Left lung (tissue), 10 donors: ENCODE data around the gene PEX10. TPM values are rescaled to one million over a fixed set of nuclear protein-coding genes. Genes with fewer than 3 reads are reported as not detected.

Experiments
- ATAC-seq: fragments of 200-7000 bp; cut with Tn5 transposase; one replicate; pipeline ENCODE4 v1.9.1; 2020; ENCODE audit warnings: moderate library complexity
- DNase-seq, 4 donors: peaks; one replicate each; pipeline ENCODE4 v3.0.0-alpha.2; 2013 to 2020
- H3K27ac ChIP-seq, 2 donors: fragments of 200-600 bp; sonication (generic) in 1 of 2; one replicate each; pipeline versions ENCODE4 v1.5.0 to v1.8.0; 2020 to 2021
- H3K27me3 ChIP-seq, 2 donors: fragments of 200-600 bp; sonication (generic) in 1 of 2; one replicate each; pipeline versions ENCODE4 v1.5.0 to v1.8.0; 2020 to 2021
- H3K36me3 ChIP-seq, 2 donors: fragments of 200-600 bp; sonication (generic) in 1 of 2; one replicate each; pipeline versions ENCODE4 v1.5.0 to v1.8.0; 2020 to 2021
- H3K4me1 ChIP-seq, 2 donors: fragments of 200-600 bp; one replicate each; pipeline ENCODE4 v1.8.0; 2021
- H3K4me3 ChIP-seq, 2 donors: fragments of 200-600 bp; sonication (generic) in 1 of 2; one replicate each; pipeline versions ENCODE4 v1.5.0 to v1.8.0; 2020 to 2021; ENCODE audit warnings: mild to moderate bottlenecking in 1 of 2
- H3K9me3 ChIP-seq, 2 donors: fragments of 200-600 bp; sonication (generic) in 1 of 2; one replicate each; pipeline versions ENCODE4 v1.5.0 to v1.8.0; 2020 to 2021
- intact Hi-C, 2 donors: fragments of 100-400 bp; cut with DNase I; formaldehyde crosslinking; loops; one replicate each; pipeline versions ENCODE4 v1.11.2 to v1.14.2; 2022
- polyA plus RNA-seq, 6 donors: library from polyadenylated mRNA; unstranded; fragments of 120-200 nt; gene quantifications; one replicate each; pipeline ENCODE4 v1.2.1, GENCODE V29; 2013; ENCODE audit not compliant: insufficient read length in 6 of 6
- total RNA-seq, 2 donors: library from RNA; stranded (reverse); fragmentation: NEBNext Ultra II Directional; extraction: Animal tissue kit (Norgen Biotek cat#: 25700); gene quantifications; one replicate each; pipeline ENCODE4 v1.2.1, GENCODE V29; 2021
- TF ChIP-seq, protein P1 (sequence below), 2 donors: fragments of 200-600 bp; sonication (generic) in 1 of 2; IDR thresholded peaks; one replicate each; pipeline versions ENCODE4 v1.5.0 to v1.8.0; 2021; ENCODE audit warnings: antibody characterized with exemption in 2 of 2
- donor health status: DM: no; HTN: yes; CAD: no.
- donor health status: DM: no; HTN: no; CAD: no.

The PEX10 gene
- total and polyA plus RNA-seq, 8 donors: 14.3 to 22.9 (median 17.4) TPM

GRCh38 chr1:2396476-2396875 lies 15.9 kb downstream of the PEX10 start:
- DNase-seq (no peak), ATAC-seq (no peak)
- intact Hi-C loops: no loop called here
- Histone ChIP-seq H3K36me3 (peaks cover 6 to 80% of the 10 kb centered on the region in 2 donors), H3K27ac (no peak overlapping the region), H3K4me1 (peaks cover 7 to 28% of the 10 kb centered on the region in 2 donors), H3K27me3 (no peaks in the 10 kb centered on the region), H3K4me3 (no peak overlapping the region), H3K9me3 (no peaks in the 10 kb centered on the region)
- TF ChIP-seq, protein P1, sequence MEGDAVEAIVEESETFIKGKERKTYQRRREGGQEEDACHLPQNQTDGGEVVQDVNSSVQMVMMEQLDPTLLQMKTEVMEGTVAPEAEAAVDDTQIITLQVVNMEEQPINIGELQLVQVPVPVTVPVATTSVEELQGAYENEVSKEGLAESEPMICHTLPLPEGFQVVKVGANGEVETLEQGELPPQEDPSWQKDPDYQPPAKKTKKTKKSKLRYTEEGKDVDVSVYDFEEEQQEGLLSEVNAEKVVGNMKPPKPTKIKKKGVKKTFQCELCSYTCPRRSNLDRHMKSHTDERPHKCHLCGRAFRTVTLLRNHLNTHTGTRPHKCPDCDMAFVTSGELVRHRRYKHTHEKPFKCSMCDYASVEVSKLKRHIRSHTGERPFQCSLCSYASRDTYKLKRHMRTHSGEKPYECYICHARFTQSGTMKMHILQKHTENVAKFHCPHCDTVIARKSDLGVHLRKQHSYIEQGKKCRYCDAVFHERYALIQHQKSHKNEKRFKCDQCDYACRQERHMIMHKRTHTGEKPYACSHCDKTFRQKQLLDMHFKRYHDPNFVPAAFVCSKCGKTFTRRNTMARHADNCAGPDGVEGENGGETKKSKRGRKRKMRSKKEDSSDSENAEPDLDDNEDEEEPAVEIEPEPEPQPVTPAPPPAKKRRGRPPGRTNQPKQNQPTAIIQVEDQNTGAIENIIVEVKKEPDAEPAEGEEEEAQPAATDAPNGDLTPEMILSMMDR (IDR thresholded peaks at IDR 0.05): no peak

GRCh38 chr1:2396059-2396458 lies 16.3 kb downstream of the PEX10 start:
- TF ChIP-seq, protein P1 (IDR thresholded peaks at IDR 0.05): no peak
- Histone ChIP-seq H3K4me3 (no peak overlapping the region), H3K27ac (no peak overlapping the region), H3K27me3 (no peaks in the 10 kb centered on the region), H3K4me1 (peaks cover 7 to 28% of the 10 kb centered on the region in 2 donors), H3K9me3 (no peaks in the 10 kb centered on the region), H3K36me3 (peaks cover 6 to 78% of the 10 kb centered on the region in 2 donors)
- intact Hi-C loops: no loop called here
- ATAC-seq (no peak), DNase-seq (no peak)

- Histone ChIP-seq H3K9me3 (no peaks in the 10 kb centered on the region), H3K4me1 (peaks cover 13 to 36% of the 10 kb centered on the region in 2 donors), H3K36me3 (peaks cover 6 to 71% of the 10 kb centered on the region in 2 donors), H3K27ac (no peak overlapping the region), H3K27me3 (no peaks in the 10 kb centered on the region), H3K4me3 (no peak overlapping the region)
- DNase-seq (no peak), ATAC-seq (no peak)
- intact Hi-C loops: no loop called here
- TF ChIP-seq, protein P1 (IDR thresholded peaks at IDR 0.05): no peak
Observed at GRCh38 chr1:2395245-2395644, 17.1 kb downstream of the PEX10 start.

DNA sequence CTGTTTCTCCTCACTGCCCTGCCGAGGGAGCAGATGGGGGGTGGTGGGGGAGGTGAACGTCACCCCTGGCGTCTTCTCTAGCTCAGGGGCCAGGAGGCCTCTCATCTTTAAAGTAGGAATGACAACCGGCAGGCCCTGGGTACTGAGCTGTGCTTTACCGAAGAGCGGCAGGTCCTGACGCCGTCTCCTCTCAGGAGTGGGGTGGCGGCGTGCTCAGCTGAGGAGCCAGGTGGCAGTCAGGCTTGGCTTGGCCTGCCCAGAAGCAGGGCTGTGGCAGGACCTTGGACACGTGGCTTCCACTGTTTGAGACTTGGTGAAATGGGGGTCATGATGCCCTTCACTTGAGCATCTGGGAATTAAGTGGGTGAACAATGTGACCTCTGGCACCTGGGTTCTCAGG lies 17.6 kb downstream of the PEX10 start:
- DNase-seq (no peak), ATAC-seq (no peak)
- no peaks in the 10 kb centered on the region for H3K9me3 ChIP-seq
- H3K36me3 ChIP-seq: peaks cover 6 to 66% of the 10 kb centered on the region in 2 donors
- no peaks in the 10 kb centered on the region for H3K27me3 ChIP-seq
- intact Hi-C loops: no loop called here
- TF ChIP-seq, protein P1 (IDR thresholded peaks at IDR 0.05): no peak
- H3K4me1 ChIP-seq: peaks cover 13 to 37% of the 10 kb centered on the region in 2 donors
- H3K4me3 ChIP-seq: no peak overlapping the region
- H3K27ac ChIP-seq: no peak overlapping the region

GRCh38 chr1:2394220-2394619 lies 18.1 kb downstream of the PEX10 start:
- TF ChIP-seq, protein P1 (IDR thresholded peaks at IDR 0.05): no peak
- Histone ChIP-seq H3K27me3 (no peaks in the 10 kb centered on the region), H3K36me3 (peaks cover 6 to 61% of the 10 kb centered on the region in 2 donors), H3K27ac (no peak overlapping the region), H3K9me3 (no peaks in the 10 kb centered on the region), H3K4me3 (no peak overlapping the region), H3K4me1 (peaks cover 13 to 37% of the 10 kb centered on the region in 2 donors)
- intact Hi-C loops: no loop called here
- ATAC-seq (no peak), DNase-seq (no peak)
